ENCODE measurements around the gene L2HGDH. TPM values are rescaled to one million over a fixed set of nuclear protein-coding genes. Genes with fewer than 3 reads are reported as not detected.

Gene L2HGDH
- total RNA-seq, 1 experiment from 2014 or later, result 16.9 TPM

GRCh38 chr14:50254248-50254647 is 57.8 kb downstream of the L2HGDH start (continued):
- TF ChIP-seq ZBTB33 (IDR thresholded peaks at IDR 0.05; ENCODE audit: extremely low read depth, insufficient replicate concordance, low read length) (no peak), SP1 (IDR thresholded peaks at IDR 0.05; ENCODE audit: low read depth) (no peak), ELF1 (IDR thresholded peaks at IDR 0.05; ENCODE audit: borderline replicate concordance, low read depth) (no peak), ZFX (IDR thresholded peaks at IDR 0.05) (no peak), CBX3 (IDR thresholded peaks at IDR 0.05; ENCODE audit: low read depth) (no peak), FOSL1 (IDR thresholded peaks at IDR 0.05; ENCODE audit: low read depth) (no peak), EGR1 (IDR thresholded peaks at IDR 0.05; ENCODE audit: low read depth) (no peak), POLR2A (IDR thresholded peaks at IDR 0.05; ENCODE audit: borderline replicate concordance, extremely low read depth, insufficient read depth, insufficient read length) (no peak), CTCF (IDR thresholded peaks at IDR 0.05 in 2 of 3, conservative IDR thresholded peaks at IDR 0.05 in 1 of 3; ENCODE audit: borderline replicate concordance in 1 of 3, insufficient read depth in 1 of 3, low read depth in 2 of 3, low read length in 2 of 3) (no peak), CEBPB (IDR thresholded peaks at IDR 0.05; ENCODE audit: low read depth) (no peak), TCF7L2 (IDR thresholded peaks at IDR 0.05; ENCODE audit: borderline replicate concordance, extremely low read depth, insufficient read depth, insufficient read length) (no peak), ATF3 (IDR thresholded peaks at IDR 0.05) (no peak)

Measured in HCT116 (cell line).